ENCODE measurements around the gene AP1G2. TPM values are rescaled to one million over a fixed set of nuclear protein-coding genes. Genes with fewer than 3 reads are reported as not detected.
"Not testable (repeated sequence)": the region's sequence is repeated elsewhere in the genome, so short reads cannot be mapped to it uniquely, and the experiment has no call there.

The AP1G2 gene
- total RNA-seq, 1 donor from 2014 or later: 93.4 TPM

DNA sequence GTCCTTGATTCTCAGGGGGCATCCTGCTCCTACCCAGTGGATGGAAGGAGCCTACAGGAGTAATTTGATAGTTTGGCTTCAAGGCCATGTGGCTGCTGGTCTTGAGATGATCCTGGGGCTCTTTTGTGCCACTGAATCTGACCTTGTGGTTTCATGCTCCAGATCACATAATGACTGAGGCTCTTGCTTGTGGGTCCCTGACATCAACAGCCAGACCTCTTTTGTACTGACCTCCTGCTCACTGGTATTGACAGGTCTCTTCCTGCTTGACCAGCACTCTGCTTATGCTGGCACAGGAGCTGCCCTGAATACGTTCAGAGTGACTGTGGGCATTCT, 34.2 kb upstream of the AP1G2 start:
- H3K27me3 ChIP-seq (ENCODE audit: control insufficient read depth, insufficient read depth, low read length): no peaks in the 10 kb centered on the region
- no peaks in the 10 kb centered on the region for H3K36me3 ChIP-seq (ENCODE audit: control insufficient read depth, insufficient read depth, low read length)
- H3K4me3 ChIP-seq (ENCODE audit: low read depth, low read length): no peak overlapping the region
- TF ChIP-seq, protein P1, sequence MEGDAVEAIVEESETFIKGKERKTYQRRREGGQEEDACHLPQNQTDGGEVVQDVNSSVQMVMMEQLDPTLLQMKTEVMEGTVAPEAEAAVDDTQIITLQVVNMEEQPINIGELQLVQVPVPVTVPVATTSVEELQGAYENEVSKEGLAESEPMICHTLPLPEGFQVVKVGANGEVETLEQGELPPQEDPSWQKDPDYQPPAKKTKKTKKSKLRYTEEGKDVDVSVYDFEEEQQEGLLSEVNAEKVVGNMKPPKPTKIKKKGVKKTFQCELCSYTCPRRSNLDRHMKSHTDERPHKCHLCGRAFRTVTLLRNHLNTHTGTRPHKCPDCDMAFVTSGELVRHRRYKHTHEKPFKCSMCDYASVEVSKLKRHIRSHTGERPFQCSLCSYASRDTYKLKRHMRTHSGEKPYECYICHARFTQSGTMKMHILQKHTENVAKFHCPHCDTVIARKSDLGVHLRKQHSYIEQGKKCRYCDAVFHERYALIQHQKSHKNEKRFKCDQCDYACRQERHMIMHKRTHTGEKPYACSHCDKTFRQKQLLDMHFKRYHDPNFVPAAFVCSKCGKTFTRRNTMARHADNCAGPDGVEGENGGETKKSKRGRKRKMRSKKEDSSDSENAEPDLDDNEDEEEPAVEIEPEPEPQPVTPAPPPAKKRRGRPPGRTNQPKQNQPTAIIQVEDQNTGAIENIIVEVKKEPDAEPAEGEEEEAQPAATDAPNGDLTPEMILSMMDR (IDR thresholded peaks at IDR 0.05; ENCODE audit: insufficient read depth, low read length, poor library complexity, severe bottlenecking): no peak
- DNase-seq (ENCODE audit: low read depth): no peak

- TF ChIP-seq, protein P1 (IDR thresholded peaks at IDR 0.05; ENCODE audit: insufficient read depth, low read length, poor library complexity, severe bottlenecking): no peak
- DNase-seq (ENCODE audit: low read depth): no peak
- no peaks in the 10 kb centered on the region for H3K36me3 ChIP-seq (ENCODE audit: control insufficient read depth, insufficient read depth, low read length)
Observed at GRCh38 chr14:23601424-23601823, 33.8 kb upstream of the AP1G2 start.

GRCh38 chr14:23600806-23601205, 33.2 kb upstream of the AP1G2 start:
- H3K4me3 ChIP-seq (ENCODE audit: low read depth, low read length): no peak overlapping the region
- H3K36me3 ChIP-seq (ENCODE audit: control insufficient read depth, insufficient read depth, low read length): no peaks in the 10 kb centered on the region
- TF ChIP-seq, protein P1 (IDR thresholded peaks at IDR 0.05; ENCODE audit: insufficient read depth, low read length, poor library complexity, severe bottlenecking): no peak
- H3K27me3 ChIP-seq (ENCODE audit: control insufficient read depth, insufficient read depth, low read length): no peaks in the 10 kb centered on the region
- no peak for DNase-seq (ENCODE audit: low read depth)

More at GRCh38 chr14:23601424-23601823, 33.8 kb upstream of the AP1G2 start:
- Histone ChIP-seq H3K4me3 (ENCODE audit: low read depth, low read length) (no peak overlapping the region), H3K27me3 (ENCODE audit: control insufficient read depth, insufficient read depth, low read length) (no peaks in the 10 kb centered on the region)

GRCh38 chr14:23600322-23600707, 32.7 kb upstream of the AP1G2 start:
- H3K4me3 ChIP-seq (ENCODE audit: low read depth, low read length): no peak overlapping the region
- no peaks in the 10 kb centered on the region for H3K36me3 ChIP-seq (ENCODE audit: control insufficient read depth, insufficient read depth, low read length)
- TF ChIP-seq, protein P1 (IDR thresholded peaks at IDR 0.05; ENCODE audit: insufficient read depth, low read length, poor library complexity, severe bottlenecking): no peak
- DNase-seq (ENCODE audit: low read depth): no peak
- H3K27me3 ChIP-seq (ENCODE audit: control insufficient read depth, insufficient read depth, low read length): no peaks in the 10 kb centered on the region

- not testable (repeated sequence) for DNase-seq (ENCODE audit: low read depth)
Observed at GRCh38 chr14:23594191-23594590, 26.6 kb upstream of the AP1G2 start.

DNA sequence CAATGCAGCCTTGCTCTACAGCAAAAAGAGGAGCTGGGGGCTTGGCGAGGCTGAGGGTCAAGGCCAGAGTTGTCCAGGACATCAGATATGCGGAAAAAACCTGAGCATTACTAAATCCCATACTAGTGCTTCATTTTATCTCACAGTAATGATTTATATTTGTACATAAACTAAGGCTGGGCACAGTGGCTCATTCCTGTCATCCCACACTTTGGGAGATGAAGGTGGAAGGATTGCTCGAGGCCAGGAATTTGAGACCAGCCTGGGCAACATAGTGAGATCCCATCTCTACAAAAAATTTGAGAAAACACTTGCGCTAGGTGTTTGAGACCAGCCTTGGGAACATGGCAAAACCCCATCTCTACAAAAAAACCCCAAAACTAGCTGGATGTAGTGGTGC, 22.6 kb upstream of the AP1G2 start:
- Histone ChIP-seq H3K36me3 (ENCODE audit: control insufficient read depth, insufficient read depth, low read length) (no peaks in the 10 kb centered on the region), H3K4me3 (ENCODE audit: low read depth, low read length) (no peak overlapping the region), H3K27me3 (ENCODE audit: control insufficient read depth, insufficient read depth, low read length) (no peaks in the 10 kb centered on the region)
- DNase-seq (ENCODE audit: low read depth): no peak
- TF ChIP-seq, protein P1 (IDR thresholded peaks at IDR 0.05; ENCODE audit: insufficient read depth, low read length, poor library complexity, severe bottlenecking): no peak

More at GRCh38 chr14:23594191-23594590, 26.6 kb upstream of the AP1G2 start:
- not testable (repeated sequence) for H3K4me3 ChIP-seq (ENCODE audit: low read depth, low read length); H3K36me3 ChIP-seq (ENCODE audit: control insufficient read depth, insufficient read depth, low read length); H3K27me3 ChIP-seq (ENCODE audit: control insufficient read depth, insufficient read depth, low read length)
